HG03442 (cell line): Measurements from ENCODE around the gene AHNAK.
"Not testable (repeated sequence)": the region's sequence is repeated elsewhere in the genome, so short reads cannot be mapped to it uniquely, and the experiment has no call there.

Experiments
- ATAC-seq: cut with Tn5 transposase; IDR thresholded peaks from one replicate; pipeline ENCODE4 v1.9.1; 2021; ENCODE audit warnings: mild to moderate bottlenecking, moderate library complexity; ENCODE audit not compliant: unreplicated experiment

The AHNAK gene, protein sequence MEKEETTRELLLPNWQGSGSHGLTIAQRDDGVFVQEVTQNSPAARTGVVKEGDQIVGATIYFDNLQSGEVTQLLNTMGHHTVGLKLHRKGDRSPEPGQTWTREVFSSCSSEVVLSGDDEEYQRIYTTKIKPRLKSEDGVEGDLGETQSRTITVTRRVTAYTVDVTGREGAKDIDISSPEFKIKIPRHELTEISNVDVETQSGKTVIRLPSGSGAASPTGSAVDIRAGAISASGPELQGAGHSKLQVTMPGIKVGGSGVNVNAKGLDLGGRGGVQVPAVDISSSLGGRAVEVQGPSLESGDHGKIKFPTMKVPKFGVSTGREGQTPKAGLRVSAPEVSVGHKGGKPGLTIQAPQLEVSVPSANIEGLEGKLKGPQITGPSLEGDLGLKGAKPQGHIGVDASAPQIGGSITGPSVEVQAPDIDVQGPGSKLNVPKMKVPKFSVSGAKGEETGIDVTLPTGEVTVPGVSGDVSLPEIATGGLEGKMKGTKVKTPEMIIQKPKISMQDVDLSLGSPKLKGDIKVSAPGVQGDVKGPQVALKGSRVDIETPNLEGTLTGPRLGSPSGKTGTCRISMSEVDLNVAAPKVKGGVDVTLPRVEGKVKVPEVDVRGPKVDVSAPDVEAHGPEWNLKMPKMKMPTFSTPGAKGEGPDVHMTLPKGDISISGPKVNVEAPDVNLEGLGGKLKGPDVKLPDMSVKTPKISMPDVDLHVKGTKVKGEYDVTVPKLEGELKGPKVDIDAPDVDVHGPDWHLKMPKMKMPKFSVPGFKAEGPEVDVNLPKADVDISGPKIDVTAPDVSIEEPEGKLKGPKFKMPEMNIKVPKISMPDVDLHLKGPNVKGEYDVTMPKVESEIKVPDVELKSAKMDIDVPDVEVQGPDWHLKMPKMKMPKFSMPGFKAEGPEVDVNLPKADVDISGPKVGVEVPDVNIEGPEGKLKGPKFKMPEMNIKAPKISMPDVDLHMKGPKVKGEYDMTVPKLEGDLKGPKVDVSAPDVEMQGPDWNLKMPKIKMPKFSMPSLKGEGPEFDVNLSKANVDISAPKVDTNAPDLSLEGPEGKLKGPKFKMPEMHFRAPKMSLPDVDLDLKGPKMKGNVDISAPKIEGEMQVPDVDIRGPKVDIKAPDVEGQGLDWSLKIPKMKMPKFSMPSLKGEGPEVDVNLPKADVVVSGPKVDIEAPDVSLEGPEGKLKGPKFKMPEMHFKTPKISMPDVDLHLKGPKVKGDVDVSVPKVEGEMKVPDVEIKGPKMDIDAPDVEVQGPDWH (N-terminal part only)

DNA sequence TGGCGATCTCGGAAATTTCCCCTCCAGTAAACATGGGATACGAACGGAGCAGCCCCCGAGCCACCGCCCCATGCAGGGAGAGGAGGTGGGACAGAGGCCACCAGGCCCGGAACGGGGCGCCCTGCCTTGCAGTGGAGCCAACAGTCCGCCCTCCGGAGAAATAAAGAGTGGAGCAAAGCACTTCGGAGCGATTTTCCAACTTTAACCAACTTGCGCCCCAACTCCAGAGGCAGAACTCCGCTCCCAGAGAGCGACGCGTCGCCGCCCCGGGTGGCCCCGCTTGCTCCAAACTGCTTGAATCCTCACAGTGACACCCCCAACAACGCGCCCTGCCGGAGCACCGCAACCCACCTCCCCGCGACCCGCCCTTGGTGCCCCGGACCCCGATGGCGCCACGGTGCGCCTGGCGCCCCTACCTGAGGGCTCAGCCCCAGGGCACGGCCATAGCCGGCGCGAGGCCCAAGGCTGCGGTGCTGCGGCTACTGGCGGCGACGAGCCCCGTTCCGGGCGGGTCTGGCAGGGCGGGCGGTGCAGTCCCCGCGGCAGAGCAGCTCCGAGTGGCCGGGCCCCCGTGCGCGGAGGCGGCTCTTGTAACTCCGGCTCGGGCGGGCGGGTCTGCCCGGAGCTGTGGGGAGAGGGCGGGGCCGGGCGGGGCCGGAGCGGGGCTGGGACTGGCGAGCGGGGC lies at the start of gene AHNAK:
Gene AHNAK, minus strand, starts transcription at position 563 of the 685 bp plus-strand sequence. CDS start 10,708 bp downstream, outside the sequence.
- peak; percentile 27 for ATAC-seq

DNA sequence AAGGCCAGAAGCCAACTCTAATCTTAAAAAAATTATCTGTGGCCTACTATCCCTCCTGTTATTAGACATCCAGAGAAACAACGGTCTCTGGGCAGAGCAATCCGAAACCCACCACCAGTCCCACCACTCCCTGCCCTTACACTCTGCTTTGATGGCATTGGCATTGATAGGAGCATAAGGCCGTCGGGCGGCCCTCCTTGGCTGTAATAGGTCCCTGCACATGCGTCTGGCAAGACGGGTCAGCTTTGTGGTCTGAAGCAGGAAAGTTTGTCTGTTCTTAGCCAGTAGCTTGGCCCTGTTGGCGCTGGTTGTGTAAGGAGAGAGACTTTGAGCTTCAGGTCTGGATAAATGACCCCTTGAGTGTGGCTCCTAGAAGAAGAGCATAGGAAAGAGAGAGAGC lies 48.5 kb upstream of the AHNAK start:
- ATAC-seq, result no peak

DNA sequence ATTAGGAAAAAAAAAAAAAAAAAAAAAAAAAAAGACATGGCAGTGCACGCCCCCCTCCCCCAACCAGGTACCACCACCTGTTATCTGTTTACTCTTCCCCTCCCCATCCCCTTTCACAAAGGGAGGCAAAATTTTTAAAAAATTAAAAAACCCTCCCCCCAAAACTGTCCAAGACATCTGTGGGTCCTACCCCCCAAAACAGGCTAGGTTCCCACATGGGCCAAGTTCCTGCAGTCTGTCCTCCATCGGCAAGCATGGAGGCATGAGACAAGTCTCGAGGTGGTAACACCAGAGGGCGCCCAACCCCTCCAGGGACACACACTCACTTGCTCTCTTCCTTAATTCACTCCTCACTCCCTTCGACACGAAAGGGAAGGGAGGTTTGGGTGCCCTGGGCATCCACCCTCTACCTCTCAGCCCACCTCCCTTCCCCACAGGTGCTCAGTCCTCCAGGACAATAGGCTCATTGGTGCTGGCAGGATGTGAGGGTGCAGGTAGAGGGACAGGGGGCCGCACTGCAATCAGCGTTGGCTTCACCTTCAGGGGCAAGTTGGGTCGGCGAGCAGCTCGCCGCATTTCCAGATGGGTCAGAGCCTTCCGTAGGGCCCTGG lies 46.9 kb upstream of the AHNAK start:
- ATAC-seq, result no peak

DNA sequence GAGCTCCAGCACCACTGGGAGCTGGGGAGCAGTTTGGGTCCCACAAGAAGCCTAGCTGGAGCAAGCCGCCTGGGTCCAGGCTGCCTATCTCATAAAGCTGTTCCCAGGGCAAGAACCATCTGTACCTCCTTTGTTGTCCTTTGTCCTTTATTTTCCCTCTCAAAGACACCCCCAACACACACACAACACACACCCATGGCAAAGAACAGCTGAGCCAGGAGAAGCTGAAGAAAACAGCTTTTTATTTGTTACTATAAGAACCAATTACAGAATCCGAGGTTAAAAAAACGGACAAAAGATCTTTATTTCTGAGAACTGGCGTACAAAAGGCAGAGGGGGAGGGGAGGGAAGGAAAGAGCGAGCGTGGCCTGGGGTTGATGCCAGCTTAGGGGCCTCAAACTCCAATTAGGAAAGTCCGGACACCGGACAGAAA lies 46.4 kb upstream of the AHNAK start:
- ATAC-seq, result no peak

DNA sequence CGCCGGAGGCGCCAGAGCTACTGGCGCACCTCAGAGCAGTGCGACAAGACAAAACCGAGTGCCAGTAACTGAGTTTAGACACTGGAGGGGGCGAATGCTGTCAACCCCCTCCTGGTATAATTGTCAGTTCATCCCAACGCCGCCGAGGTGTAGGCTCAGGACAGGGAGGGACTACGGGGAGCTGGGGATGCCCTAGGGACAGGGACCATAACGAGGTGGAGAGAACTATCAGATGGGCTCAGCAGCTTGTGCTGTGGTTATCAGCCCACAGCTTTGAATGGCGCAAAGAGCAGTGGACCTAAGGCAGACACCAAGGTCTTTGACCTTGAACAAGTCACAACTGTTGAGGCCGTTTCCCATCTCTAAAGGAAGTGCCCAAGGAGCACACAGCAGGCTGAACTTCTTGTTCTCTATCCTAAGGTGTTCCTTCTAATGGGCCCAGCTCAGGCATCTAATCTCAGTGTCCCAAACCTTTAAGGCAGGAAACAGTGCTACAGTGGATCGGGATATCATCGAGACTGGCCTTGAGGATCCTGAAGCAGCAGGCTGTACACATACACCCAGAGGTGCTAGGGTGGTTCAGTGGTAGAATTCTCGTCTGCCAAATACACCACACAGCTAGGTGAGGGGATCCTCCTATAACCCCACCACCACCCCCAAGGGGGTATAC lies 45.7 kb upstream of the AHNAK start:
- peak; percentile 4 for ATAC-seq

DNA sequence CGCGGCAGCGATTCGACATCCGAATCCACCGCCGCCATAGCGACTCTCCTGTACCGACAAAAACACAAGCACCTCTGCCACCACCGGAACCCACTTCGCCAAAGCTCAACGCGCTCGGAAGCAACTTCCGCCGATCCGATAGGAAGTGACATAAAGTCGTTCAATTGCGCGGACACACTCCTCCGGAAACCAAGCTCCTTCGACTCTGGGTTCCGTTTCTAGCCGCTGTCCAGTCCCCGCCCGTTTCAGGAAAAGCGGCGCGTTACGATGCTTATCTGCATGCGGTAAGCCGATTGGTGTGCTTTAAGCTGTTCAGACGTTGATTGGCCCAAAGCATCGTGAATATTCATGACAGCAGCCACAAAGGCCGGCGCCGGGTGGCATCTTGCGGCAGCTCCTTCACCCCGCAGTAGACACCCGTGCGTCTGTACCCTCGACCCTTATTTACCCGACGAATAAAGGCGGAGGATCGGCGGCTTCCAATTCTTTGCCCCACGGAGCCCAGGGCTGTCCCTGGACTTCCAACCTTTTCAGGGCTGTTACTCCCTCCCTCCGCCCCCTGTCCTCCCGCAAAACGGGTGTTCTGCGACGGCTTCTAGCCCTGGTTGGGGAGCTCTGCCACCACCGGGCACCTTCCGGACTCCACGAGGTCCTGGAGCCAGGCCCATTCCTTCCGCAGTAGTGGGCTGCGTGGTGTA lies 45.0 kb upstream of the AHNAK start, which contains the start of gene TUT1:
Gene TUT1, minus strand, starts transcription at position 76 of the 698 bp plus-strand sequence. Its CDS starts 38 bp downstream, at position 38.
- peak; percentile 75 for ATAC-seq

DNA sequence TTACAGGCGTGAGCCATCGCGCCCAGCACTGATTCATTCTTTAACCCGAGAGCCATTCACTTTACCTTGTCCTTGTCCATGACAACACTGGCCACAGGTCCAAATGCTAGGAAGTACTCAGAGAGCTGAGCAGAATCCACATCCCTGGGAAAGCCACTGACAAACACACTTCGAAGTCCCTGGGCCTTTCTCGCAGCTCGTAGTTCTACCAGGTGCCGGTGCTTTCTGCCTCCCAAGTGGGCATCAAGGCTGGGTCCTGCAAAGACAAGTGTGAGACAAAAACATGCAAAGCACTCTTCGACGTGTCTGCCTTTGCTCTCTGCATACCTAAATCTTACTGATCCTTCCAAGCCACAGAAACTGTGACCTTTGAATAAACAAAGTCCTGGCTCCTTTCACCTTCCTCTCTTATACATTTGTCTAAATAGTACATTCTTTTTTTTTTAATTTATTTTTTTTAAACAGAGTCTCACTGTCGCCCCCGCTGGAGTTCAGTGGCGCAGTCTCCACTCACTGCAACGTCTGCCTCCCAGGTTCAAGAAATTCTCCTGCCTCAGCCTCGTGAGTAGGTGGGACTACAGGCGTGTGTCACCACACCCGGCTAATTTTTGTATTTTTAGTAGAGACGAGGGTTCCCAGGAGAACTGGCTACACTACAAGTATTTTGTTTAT lies 42.5 kb upstream of the AHNAK start:
- no peak for ATAC-seq

DNA sequence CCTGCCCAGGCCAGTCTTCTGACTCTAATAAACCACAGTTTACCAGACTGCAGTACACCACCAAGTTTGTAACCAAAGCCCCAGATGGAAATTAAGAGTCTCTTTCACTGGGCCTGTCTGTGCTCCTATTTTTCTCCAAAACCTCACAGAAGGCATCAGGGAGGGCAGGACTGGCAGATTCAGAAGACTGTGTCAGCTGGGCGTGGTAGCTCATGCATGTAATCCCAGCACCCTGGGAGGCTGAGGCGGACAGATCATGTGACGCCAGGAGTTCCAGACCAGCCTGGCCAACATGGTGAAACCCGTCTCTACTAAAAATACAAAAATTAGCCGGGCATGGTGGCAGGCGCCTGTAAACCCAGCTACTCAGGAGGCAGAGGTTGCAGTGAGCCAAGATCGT lies 38.8 kb upstream of the AHNAK start:
- ATAC-seq, result not testable (repeated sequence)

DNA sequence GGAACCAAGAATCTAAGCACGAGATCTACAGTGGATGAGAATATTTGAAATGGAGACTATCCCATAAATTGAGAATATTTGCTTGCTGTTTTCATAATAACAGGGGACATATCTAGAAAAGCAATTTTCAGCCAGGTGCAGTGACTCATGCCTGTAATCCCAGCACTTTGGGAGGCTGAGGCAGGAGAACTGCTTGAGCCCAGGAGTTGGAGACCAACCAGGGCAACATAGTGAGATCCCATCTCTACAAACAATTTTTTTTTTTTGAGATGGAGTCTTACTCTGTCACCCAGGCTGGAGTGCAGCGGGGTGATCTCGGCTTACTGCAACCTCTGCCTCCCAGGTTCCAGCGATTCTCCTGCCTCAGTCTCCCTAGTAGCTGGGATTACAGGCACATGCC lies 35.1 kb upstream of the AHNAK start:
- not testable (repeated sequence) for ATAC-seq

DNA sequence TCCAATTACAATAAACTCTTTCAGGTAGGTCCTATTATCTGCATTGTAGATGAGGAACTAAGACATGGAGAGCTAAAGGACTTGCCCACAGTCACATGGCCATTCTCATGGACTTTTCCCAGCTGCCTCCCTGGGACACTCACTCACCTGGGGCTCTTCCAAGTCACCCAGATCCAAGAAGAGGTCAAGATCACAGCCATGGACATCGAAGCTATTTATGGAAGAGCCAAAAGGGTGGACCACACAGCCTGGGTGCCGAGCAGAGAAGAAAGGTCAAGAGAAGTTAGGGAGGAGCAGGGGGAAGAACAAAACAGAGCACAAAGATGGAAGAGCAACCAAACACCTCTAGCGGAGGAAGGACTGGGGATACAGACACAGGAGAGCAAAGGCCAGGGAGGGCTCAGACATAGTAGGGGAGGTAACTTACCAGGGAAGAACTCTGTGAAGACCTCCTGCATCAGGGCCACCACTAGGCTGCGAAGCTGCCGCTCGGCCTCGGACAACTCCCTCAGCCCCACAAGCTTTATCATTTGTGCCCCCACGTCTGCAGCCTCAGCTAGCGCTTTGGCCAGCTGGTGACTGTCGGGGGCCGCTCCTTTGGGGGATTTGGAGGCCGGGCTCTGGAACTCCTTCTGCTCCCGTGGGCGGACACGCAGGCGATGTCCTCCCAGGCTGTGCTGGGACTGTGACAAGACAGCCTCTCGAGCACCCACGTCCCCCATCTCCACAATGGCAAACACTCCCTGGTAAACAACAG lies 34.5 kb upstream of the AHNAK start:
- ATAC-seq, result no peak

DNA sequence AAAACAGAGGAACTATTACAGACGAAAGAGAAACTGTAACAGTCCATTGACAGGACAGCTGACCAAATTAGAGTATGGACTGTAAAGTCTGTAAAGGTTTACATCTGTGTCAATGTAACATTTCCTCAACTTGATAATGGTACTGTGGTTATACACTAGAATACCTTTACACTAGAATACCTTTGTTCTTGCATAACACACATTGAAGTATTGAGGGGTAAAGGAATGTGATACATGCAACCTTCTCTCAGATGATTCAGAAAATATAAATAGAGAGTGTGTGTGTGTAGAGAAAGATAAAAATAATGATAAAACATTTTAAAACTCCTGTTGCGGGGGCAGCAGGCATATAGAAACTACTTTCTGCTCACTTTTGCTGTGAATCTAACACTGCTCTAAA lies 32.6 kb upstream of the AHNAK start:
- no peak for ATAC-seq

DNA sequence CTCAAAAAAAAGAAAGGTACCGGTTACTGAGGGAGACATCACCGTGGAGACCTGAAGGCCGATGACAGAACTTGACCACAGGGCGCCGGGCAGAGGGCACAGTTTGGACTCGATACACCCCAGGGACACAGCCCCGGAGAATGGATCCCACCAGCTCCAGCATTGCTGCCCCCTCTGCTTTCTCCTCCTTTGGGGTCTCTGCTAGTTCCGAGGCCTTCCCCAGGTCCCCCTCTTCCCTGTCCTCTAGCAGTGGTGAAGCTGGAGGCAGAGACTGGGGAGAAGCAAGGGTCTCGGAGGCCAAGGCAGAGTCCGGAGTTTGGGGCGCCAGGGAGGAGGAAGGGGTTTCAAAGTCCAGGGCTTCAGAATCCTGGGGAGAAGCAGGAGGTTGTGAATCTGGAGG lies 31.9 kb upstream of the AHNAK start:
- no peak for ATAC-seq

DNA sequence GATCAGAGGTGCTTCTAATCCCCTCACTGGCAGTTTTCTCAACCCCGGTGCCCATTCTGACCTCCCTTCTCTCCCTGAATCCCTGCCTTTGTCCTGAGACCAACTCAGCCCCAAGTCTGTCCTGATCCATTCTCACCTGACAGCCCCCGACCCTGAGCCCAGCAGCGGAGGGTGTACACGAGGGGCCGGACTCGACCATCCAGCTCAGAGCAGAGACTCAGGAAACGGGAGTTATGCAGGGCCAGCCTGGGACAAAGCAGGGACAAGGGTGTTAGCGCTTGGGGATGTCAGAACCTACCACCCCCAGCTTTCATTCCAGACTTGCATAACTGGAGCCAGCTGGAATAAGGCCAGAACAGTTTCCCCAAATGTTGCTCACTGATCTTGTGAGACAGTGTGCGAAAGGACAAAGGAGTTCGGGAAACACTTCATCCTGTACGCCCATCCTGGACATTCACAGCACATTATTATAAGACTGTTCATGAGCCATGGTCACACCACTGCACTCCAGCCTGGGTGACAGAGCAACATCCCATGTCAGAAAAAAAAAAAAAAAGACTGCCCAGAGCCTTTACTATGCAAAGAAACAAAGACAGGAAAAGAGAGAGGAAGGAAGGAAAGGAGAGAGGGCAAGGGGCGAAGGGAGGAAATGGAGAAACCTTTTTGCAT lies 30.6 kb upstream of the AHNAK start:
- ATAC-seq, result no peak

DNA sequence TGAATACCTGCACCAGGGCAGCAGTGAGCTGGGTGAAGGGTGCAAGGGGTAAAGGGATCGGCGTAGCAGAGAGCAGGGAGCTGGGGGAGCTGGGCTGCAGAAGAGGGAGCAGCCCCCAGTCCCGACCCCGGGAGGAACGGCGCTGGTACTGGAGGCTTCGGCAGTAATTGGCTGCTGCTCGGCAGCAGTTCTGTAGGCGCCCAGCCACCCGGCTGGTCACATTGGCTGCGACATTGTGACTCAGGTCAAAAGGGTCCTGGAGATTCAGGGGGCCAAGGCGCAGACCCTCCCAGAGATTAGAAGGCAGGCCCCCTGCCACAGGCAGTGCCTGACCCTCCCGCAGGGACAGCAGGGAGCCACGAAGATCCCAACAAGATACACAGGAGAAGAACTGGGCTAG lies 29.2 kb upstream of the AHNAK start:
- ATAC-seq, result no peak

DNA sequence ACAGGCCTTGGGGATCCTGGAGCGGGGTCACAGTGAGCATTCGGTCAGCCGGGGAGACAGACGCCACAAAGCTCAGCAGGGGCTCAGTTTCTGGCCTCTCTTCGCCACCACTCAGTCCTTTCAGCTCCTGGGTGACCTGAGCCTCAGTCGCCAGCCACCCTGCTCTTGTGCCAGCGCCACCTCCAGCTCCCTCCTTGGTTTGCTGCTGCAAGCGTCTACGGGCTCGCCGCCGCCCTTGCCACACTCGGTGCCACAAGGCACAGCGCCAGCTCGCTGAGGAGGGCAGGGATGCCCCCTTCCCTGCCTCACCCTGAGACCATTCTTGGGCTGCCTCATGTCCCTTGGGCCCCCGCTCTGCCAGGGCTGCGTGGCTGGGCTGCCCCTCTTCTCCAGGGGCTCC lies 28.6 kb upstream of the AHNAK start:
- no peak for ATAC-seq

DNA sequence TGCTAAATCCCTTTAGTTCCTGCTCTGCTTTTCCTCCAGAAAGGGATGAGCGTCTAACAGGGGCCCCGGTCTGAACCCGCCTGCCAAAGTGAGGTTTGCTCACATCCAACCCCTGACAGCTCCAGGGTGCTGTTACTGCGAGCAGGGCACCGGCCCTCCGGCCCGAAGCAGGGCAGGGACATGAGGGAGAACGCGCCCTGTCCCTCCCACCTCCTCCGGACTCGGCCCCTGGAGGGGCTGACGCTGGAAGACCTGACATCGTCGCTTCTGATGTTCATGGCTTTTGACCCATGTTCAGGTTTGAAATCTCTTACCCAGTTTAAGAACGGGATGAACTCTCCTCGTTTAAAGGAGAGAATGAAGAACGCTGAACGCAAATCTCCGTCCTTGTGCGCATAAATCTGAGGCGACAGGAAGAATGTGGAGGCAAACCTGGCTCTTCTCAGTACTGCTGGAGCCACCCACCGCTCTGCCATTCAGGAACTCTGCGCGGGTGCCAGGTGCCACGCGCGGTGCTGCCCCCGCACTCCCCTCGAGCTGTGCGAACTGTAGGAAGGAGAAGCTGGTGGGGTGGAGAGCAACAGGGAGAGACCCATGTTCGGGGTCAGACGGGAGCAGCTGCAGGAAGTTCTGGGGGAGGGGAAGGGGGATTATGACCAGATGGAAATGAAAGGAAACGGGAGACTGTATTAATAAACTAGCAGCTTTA lies 27.9 kb upstream of the AHNAK start:
- ATAC-seq, result peak; percentile 10
